Thoracic aorta (tissue), 2 donors: ENCODE measurements around the gene DNASE2. TPM values are rescaled to one million over a fixed set of nuclear protein-coding genes. Genes with fewer than 3 reads are reported as not detected.

ENCODE experiments used
- ATAC-seq: fragments of 150-250 bp; one replicate; pipeline ENCODE4 v1.8.0; 2017; ENCODE audit warnings: low read depth; ENCODE audit not compliant: insufficient number of reproducible peaks, low FRiP score
- DNase-seq: peaks from one replicate; pipeline ENCODE4 v3.0.0-alpha.2; 2020; ENCODE audit warnings: low spot score
- H3K27ac ChIP-seq, 2 donors: fragments of 200-600 bp; sonication (generic); 1 replicate in 1 of 2; 2 replicates in 1 of 2; pipeline ENCODE4 v1.5.1; 2016; ENCODE audit warnings: mild to moderate bottlenecking in 2 of 2, moderate library complexity in 2 of 2
- H3K27me3 ChIP-seq: fragments of 200-600 bp; sonication (generic); replicated peaks from 2 replicates; pipeline ENCODE4 v1.6.0; 2016; ENCODE audit warnings: mild to moderate bottlenecking; ENCODE audit not compliant: insufficient read depth
- H3K36me3 ChIP-seq: fragments of 200-600 bp; sonication (generic); one replicate; pipeline ENCODE4 v1.5.1; 2016
- H3K4me1 ChIP-seq, 2 donors: fragments of 200-600 bp; sonication (generic); 1 replicate in 1 of 2; 2 replicates in 1 of 2; pipeline versions ENCODE4 v1.5.1 to v1.6.0; 2016; ENCODE audit warnings: low read depth in 2 of 2, mild to moderate bottlenecking in 1 of 2; ENCODE audit not compliant: control insufficient read depth in 1 of 2
- H3K4me3 ChIP-seq: fragments of 200-600 bp; sonication (generic); 2 replicates; pipeline ENCODE4 v1.5.1; 2016; ENCODE audit warnings: mild to moderate bottlenecking
- H3K9me3 ChIP-seq: fragments of 200-600 bp; sonication (generic); 2 replicates; pipeline ENCODE4 v1.5.1; 2016
- CTCF ChIP-seq: fragments of 200-600 bp; sonication (generic); IDR thresholded peaks from one replicate; pipeline ENCODE4 v1.5.1; 2019; ENCODE audit warnings: antibody characterized with exemption
- total RNA-seq, 2 donors: library from RNA; depleted of rRNA; stranded (reverse); fragments of >200 nt; gene quantifications; one replicate each; pipeline versions ENCODE4 v1.1.0 to v1.2.3, GENCODE V29; 2016

DNASE2 gene
- total RNA-seq, 2 donors from 2014 or later: 24.0 to 53.3 TPM

GRCh38 chr19:12843999-12844732 lies 37.1 kb downstream of the DNASE2 start:
- TF ChIP-seq CTCF: no peak
- H3K36me3 ChIP-seq: no peaks in the 10 kb centered on the region
- H3K27ac ChIP-seq: no peak overlapping the region
- ATAC-seq (no peak), DNase-seq (no peak)
- no peaks in the 10 kb centered on the region for H3K9me3 ChIP-seq
- peaks cover 5 to 12% of the 10 kb centered on the region in 2 donors for H3K4me1 ChIP-seq
- H3K4me3 ChIP-seq: no peak overlapping the region
- peaks cover 17% of the 10 kb centered on the region for H3K27me3 ChIP-seq

- no peak for ATAC-seq
- Histone ChIP-seq H3K4me3 (no peak overlapping the region), H3K4me1 (peaks cover 8 to 19% of the 10 kb centered on the region in 2 donors), H3K9me3 (no peaks in the 10 kb centered on the region), H3K27ac (no peak overlapping the region), H3K27me3 (peaks cover 21% of the 10 kb centered on the region), H3K36me3 (no peaks in the 10 kb centered on the region)
- no peak for DNase-seq
- TF ChIP-seq CTCF: no peak
Measured at GRCh38 chr19:12843328-12843727, 37.9 kb downstream of the DNASE2 start.

GRCh38 chr19:12842511-12842910 lies 38.7 kb downstream of the DNASE2 start:
- Histone ChIP-seq H3K4me1 (peaks cover 8 to 15% of the 10 kb centered on the region in 2 donors), H3K27me3 (peaks cover 27% of the 10 kb centered on the region), H3K27ac (no peak overlapping the region), H3K36me3 (no peaks in the 10 kb centered on the region), H3K4me3 (no peak overlapping the region), H3K9me3 (no peaks in the 10 kb centered on the region)
- DNase-seq (no peak), ATAC-seq (no peak)
- TF ChIP-seq CTCF: no peak

GRCh38 chr19:12841094-12841493 lies 40.2 kb downstream of the DNASE2 start:
- Histone ChIP-seq H3K9me3 (no peaks in the 10 kb centered on the region), H3K27ac (no peak overlapping the region), H3K36me3 (no peaks in the 10 kb centered on the region), H3K4me3 (peak overlapping the region; percentile 44), H3K27me3 (peaks cover 36% of the 10 kb centered on the region), H3K4me1 (peaks cover 8 to 15% of the 10 kb centered on the region in 2 donors)
- ATAC-seq (no peak), DNase-seq (no peak)
- TF ChIP-seq CTCF: no peak

GRCh38 chr19:12840091-12841079 lies 40.9 kb downstream of the DNASE2 start:
- no peak for DNase-seq
- no peaks in the 10 kb centered on the region for H3K9me3 ChIP-seq
- TF ChIP-seq CTCF: no peak
- ATAC-seq: no peak
- H3K36me3 ChIP-seq: no peaks in the 10 kb centered on the region
- peak overlapping the region; percentile 44 for H3K4me3 ChIP-seq
- peaks cover 42% of the 10 kb centered on the region for H3K27me3 ChIP-seq
- H3K27ac ChIP-seq: no peak overlapping the region
- peaks cover 8 to 15% of the 10 kb centered on the region in 2 donors for H3K4me1 ChIP-seq
